Transverse colon (tissue), 3 donors: ENCODE results near the gene WWC1.

Source experiments
- CTCF ChIP-seq, 5 experiments: fragments of 200-600 bp in 3 of 5; fragments of 450-650 bp in 2 of 5; sonication (generic) in 3 of 5; IDR thresholded peaks; 1 replicate in 2 of 5; 2 replicates in 3 of 5; pipeline ENCODE4 v1.5.1; 2016 to 2017; ENCODE audit warnings: antibody characterized with exemption in 5 of 5, inconsistent platforms in 3 of 5, mild to moderate bottlenecking in 2 of 5, moderate library complexity in 1 of 5
- POLR2A ChIP-seq: fragments of 450-650 bp; IDR thresholded peaks from one replicate; pipeline ENCODE4 v1.6.1; 2016; ENCODE audit warnings: antibody characterized with exemption, mild to moderate bottlenecking, moderate library complexity

- TF ChIP-seq POLR2A (no peak), CTCF (IDR thresholded peaks at IDR 0.05) (no peak)
Measured at GRCh38 chr5:168295574-168296201, 4.2 kb downstream of the WWC1 start.
